NCI-H146 (cell line): ENCODE results near the gene ZNF23.
"Not testable (repeated sequence)": the region's sequence is repeated elsewhere in the genome, so short reads cannot be mapped to it uniquely, and the experiment has no call there.

Experiments used
- DNase-seq: peaks from one replicate; lab custom pipeline; 2025; lab: John Stamatoyannopoulos, UW

ZNF23 gene

GRCh38 chr16:71461686-71462648, at the start of gene ZNF23:
Gene ZNF23, minus strand, starts transcription at chr16:71462247. Its CDS starts 5,451 bp downstream, at chr16:71456796.
- peak; percentile 73 for DNase-seq

- DNase-seq: no peak
Measured at GRCh38 chr16:71507061-71507460, 45.0 kb upstream of the ZNF23 start.

GRCh38 chr16:71504901-71505300, 42.9 kb upstream of the ZNF23 start:
- no peak for DNase-seq

GRCh38 chr16:71504051-71504450, 42.0 kb upstream of the ZNF23 start:
- not testable (repeated sequence) for DNase-seq

GRCh38 chr16:71501547-71501946, 39.5 kb upstream of the ZNF23 start:
- DNase-seq: no peak

GRCh38 chr16:71500964-71501363, 38.9 kb upstream of the ZNF23 start:
- no peak for DNase-seq

GRCh38 chr16:71499775-71500364, 37.8 kb upstream of the ZNF23 start:
- DNase-seq: peak; percentile 27

- no peak for DNase-seq
Measured at GRCh38 chr16:71498031-71498430, 36.0 kb upstream of the ZNF23 start.

- no peak for DNase-seq
Measured at GRCh38 chr16:71493213-71493612, 31.2 kb upstream of the ZNF23 start.

GRCh38 chr16:71492786-71493185, 30.7 kb upstream of the ZNF23 start:
- no peak for DNase-seq

- DNase-seq: no peak
Measured at GRCh38 chr16:71491054-71491453, 29.0 kb upstream of the ZNF23 start.

- no peak for DNase-seq
Measured at GRCh38 chr16:71490361-71490760, 28.3 kb upstream of the ZNF23 start.

GRCh38 chr16:71489122-71489521, 27.1 kb upstream of the ZNF23 start, which contains the start of gene ZNF19:
Gene ZNF19, minus strand, starts transcription at chr16:71489324. Its CDS starts 7,210 bp downstream, at chr16:71482114.
- DNase-seq: no peak

GRCh38 chr16:71484006-71484893, 22.2 kb upstream of the ZNF23 start:
- peak; percentile 82 for DNase-seq

GRCh38 chr16:71482569-71482968, 20.5 kb upstream of the ZNF23 start:
- DNase-seq: no peak

- DNase-seq: no peak
Measured at GRCh38 chr16:71480956-71481355, 18.9 kb upstream of the ZNF23 start.

- peak; percentile 22 for DNase-seq
Measured at GRCh38 chr16:71479420-71479819, 17.4 kb upstream of the ZNF23 start.

GRCh38 chr16:71476457-71477124, 14.5 kb upstream of the ZNF23 start:
- no peak for DNase-seq

GRCh38 chr16:71474864-71475263, 12.8 kb upstream of the ZNF23 start:
- no peak for DNase-seq

- DNase-seq: no peak
Measured at GRCh38 chr16:71473891-71474290, 11.8 kb upstream of the ZNF23 start.

- DNase-seq: no peak
Measured at GRCh38 chr16:71472931-71473330, 10.9 kb upstream of the ZNF23 start.

GRCh38 chr16:71472051-71472450, 10.0 kb upstream of the ZNF23 start:
- DNase-seq: no peak
